ENCODE results near the gene NDUFS8.

The NDUFS8 gene

GRCh38 chr11:68033708-68034045 lies 3.2 kb downstream of the NDUFS8 start:
- no peaks in the 10 kb centered on the region for H3K27me3 Mint-ChIP-seq (ENCODE audit: low read depth)
- H3K36me3 Mint-ChIP-seq (ENCODE audit: low read depth), result peaks cover 8% of the 10 kb centered on the region
- H3K4me3 Mint-ChIP-seq, result no peak overlapping the region
- no peak overlapping the region for H3K27ac Mint-ChIP-seq
- no peaks in the 10 kb centered on the region for H3K9me3 Mint-ChIP-seq
- H3K4me1 Mint-ChIP-seq (ENCODE audit: low read depth), result peaks cover 26% of the 10 kb centered on the region

- peaks cover 22% of the 10 kb centered on the region for H3K4me1 Mint-ChIP-seq (ENCODE audit: low read depth)
- no peak overlapping the region for H3K27ac Mint-ChIP-seq
- H3K4me3 Mint-ChIP-seq, result no peak overlapping the region
- H3K9me3 Mint-ChIP-seq, result no peaks in the 10 kb centered on the region
- peaks cover 8% of the 10 kb centered on the region for H3K36me3 Mint-ChIP-seq (ENCODE audit: low read depth)
- H3K27me3 Mint-ChIP-seq (ENCODE audit: low read depth), result no peaks in the 10 kb centered on the region
Observed at GRCh38 chr11:68035266-68035876, 4.9 kb downstream of the NDUFS8 start.

GRCh38 chr11:68036141-68036716 lies 5.7 kb downstream of the NDUFS8 start:
- Mint-ChIP-seq H3K4me1 (ENCODE audit: low read depth) (peaks cover 22% of the 10 kb centered on the region), H3K36me3 (ENCODE audit: low read depth) (peaks cover 8% of the 10 kb centered on the region), H3K4me3 (no peak overlapping the region), H3K9me3 (no peaks in the 10 kb centered on the region), H3K27ac (no peak overlapping the region), H3K27me3 (ENCODE audit: low read depth) (no peaks in the 10 kb centered on the region)

- H3K9me3 Mint-ChIP-seq, result no peaks in the 10 kb centered on the region
- peaks cover 7% of the 10 kb centered on the region for H3K36me3 Mint-ChIP-seq (ENCODE audit: low read depth)
- H3K4me3 Mint-ChIP-seq, result no peak overlapping the region
Observed at GRCh38 chr11:68036717-68037239, 6.3 kb downstream of the NDUFS8 start.

GRCh38 chr11:68037411-68038225 lies 7.1 kb downstream of the NDUFS8 start:
- Mint-ChIP-seq H3K9me3 (no peaks in the 10 kb centered on the region), H3K27ac (peak overlapping the region; percentile 72), H3K36me3 (ENCODE audit: low read depth) (peaks cover 7% of the 10 kb centered on the region), H3K4me1 (ENCODE audit: low read depth) (peaks cover 20% of the 10 kb centered on the region), H3K4me3 (peak overlapping the region; percentile 40), H3K27me3 (ENCODE audit: low read depth) (no peaks in the 10 kb centered on the region)

More at GRCh38 chr11:68036717-68037239, 6.3 kb downstream of the NDUFS8 start:
- H3K27ac Mint-ChIP-seq, result peak overlapping the region; percentile 72
- H3K4me1 Mint-ChIP-seq (ENCODE audit: low read depth), result peaks cover 20% of the 10 kb centered on the region
- H3K27me3 Mint-ChIP-seq (ENCODE audit: low read depth), result no peaks in the 10 kb centered on the region

GRCh38 chr11:68038226-68038717 lies 7.8 kb downstream of the NDUFS8 start:
- H3K36me3 Mint-ChIP-seq (ENCODE audit: low read depth), result peaks cover 7% of the 10 kb centered on the region
- H3K4me1 Mint-ChIP-seq (ENCODE audit: low read depth), result peaks cover 20% of the 10 kb centered on the region
- no peaks in the 10 kb centered on the region for H3K27me3 Mint-ChIP-seq (ENCODE audit: low read depth)
- no peak overlapping the region for H3K27ac Mint-ChIP-seq
- H3K4me3 Mint-ChIP-seq, result peak overlapping the region; percentile 90
- no peaks in the 10 kb centered on the region for H3K9me3 Mint-ChIP-seq

- no peaks in the 10 kb centered on the region for H3K9me3 Mint-ChIP-seq
- peak within 1 kb of the TSS; percentile 91 for H3K27ac Mint-ChIP-seq
- H3K4me3 Mint-ChIP-seq, result peak within 1 kb of the TSS; percentile 90
- no peaks in the 10 kb centered on the region for H3K27me3 Mint-ChIP-seq (ENCODE audit: low read depth)
- H3K4me1 Mint-ChIP-seq (ENCODE audit: low read depth), result peaks cover 20% of the 10 kb centered on the region
- peaks cover 5% of the 10 kb centered on the region for H3K36me3 Mint-ChIP-seq (ENCODE audit: low read depth)
Observed at GRCh38 chr11:68038718-68039525, 8.4 kb downstream of the NDUFS8 start, which contains the start of gene TCIRG1. Gene TCIRG1, plus strand, starts transcription at chr11:68039025. Its CDS starts 2,247 bp downstream, at chr11:68041272.

- Mint-ChIP-seq H3K27ac (peak overlapping the region; percentile 91), H3K36me3 (ENCODE audit: low read depth) (peaks cover 4% of the 10 kb centered on the region), H3K4me1 (ENCODE audit: low read depth) (peaks cover 20% of the 10 kb centered on the region), H3K27me3 (ENCODE audit: low read depth) (no peaks in the 10 kb centered on the region), H3K9me3 (no peaks in the 10 kb centered on the region), H3K4me3 (peak overlapping the region; percentile 90)
Observed at GRCh38 chr11:68039526-68040086, 9.1 kb downstream of the NDUFS8 start.

- peaks cover 4% of the 10 kb centered on the region for H3K36me3 Mint-ChIP-seq (ENCODE audit: low read depth)
- H3K9me3 Mint-ChIP-seq, result no peaks in the 10 kb centered on the region
- H3K27ac Mint-ChIP-seq, result peak overlapping the region; percentile 91
- peaks cover 20% of the 10 kb centered on the region for H3K4me1 Mint-ChIP-seq (ENCODE audit: low read depth)
- no peaks in the 10 kb centered on the region for H3K27me3 Mint-ChIP-seq (ENCODE audit: low read depth)
- H3K4me3 Mint-ChIP-seq, result peak overlapping the region; percentile 90
Observed at GRCh38 chr11:68040101-68040956, 9.8 kb downstream of the NDUFS8 start.

GRCh38 chr11:68040957-68041591 lies 10.6 kb downstream of the NDUFS8 start:
- H3K9me3 Mint-ChIP-seq, result no peaks in the 10 kb centered on the region
- peak overlapping the region; percentile 91 for H3K27ac Mint-ChIP-seq
- H3K4me1 Mint-ChIP-seq (ENCODE audit: low read depth), result peaks cover 20% of the 10 kb centered on the region
- H3K36me3 Mint-ChIP-seq (ENCODE audit: low read depth), result peaks cover 4% of the 10 kb centered on the region
- no peaks in the 10 kb centered on the region for H3K27me3 Mint-ChIP-seq (ENCODE audit: low read depth)
- peak overlapping the region; percentile 90 for H3K4me3 Mint-ChIP-seq

- Mint-ChIP-seq H3K27ac (peak overlapping the region; percentile 41), H3K36me3 (ENCODE audit: low read depth) (peaks cover 4% of the 10 kb centered on the region), H3K9me3 (no peaks in the 10 kb centered on the region), H3K4me1 (ENCODE audit: low read depth) (peaks cover 18% of the 10 kb centered on the region), H3K4me3 (peak overlapping the region; percentile 34), H3K27me3 (ENCODE audit: low read depth) (no peaks in the 10 kb centered on the region)
Observed at GRCh38 chr11:68041617-68042218, 11.2 kb downstream of the NDUFS8 start.

- Mint-ChIP-seq H3K9me3 (no peaks in the 10 kb centered on the region), H3K4me3 (no peak overlapping the region), H3K27me3 (ENCODE audit: low read depth) (no peaks in the 10 kb centered on the region)
Observed at GRCh38 chr11:68042219-68043028, 11.9 kb downstream of the NDUFS8 start.

More at GRCh38 chr11:68042219-68043028, 11.9 kb downstream of the NDUFS8 start:
- peaks cover 11% of the 10 kb centered on the region for H3K4me1 Mint-ChIP-seq (ENCODE audit: low read depth)
- no peak overlapping the region for H3K27ac Mint-ChIP-seq
- peaks cover 2% of the 10 kb centered on the region for H3K36me3 Mint-ChIP-seq (ENCODE audit: low read depth)
